ENCODE results near the gene KCNF1. TPM values are rescaled to one million over a fixed set of nuclear protein-coding genes. Genes with fewer than 3 reads are reported as not detected.

KCNF1 gene
- polyA plus RNA-seq, 1 donor from 2014 or later, result 11.4 TPM

DNA sequence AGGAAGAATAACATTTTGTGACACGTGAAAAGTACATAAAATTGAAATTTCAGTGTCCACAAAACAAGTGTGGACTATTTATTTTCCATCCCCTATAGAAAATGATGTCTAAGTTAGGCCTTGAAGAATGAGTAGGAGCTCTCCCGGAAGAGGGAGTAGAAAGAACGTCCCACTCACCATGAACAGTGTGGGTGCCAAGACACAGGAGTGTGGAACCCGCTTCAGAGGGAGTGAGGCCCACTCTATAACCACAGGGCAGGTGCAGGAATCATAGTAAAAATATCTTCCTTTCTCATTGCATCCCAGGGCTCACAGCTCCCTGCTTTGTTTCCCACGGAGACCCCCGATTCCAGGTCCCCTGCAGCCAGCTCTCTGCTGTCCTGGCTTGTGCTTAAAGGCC is 5.2 kb downstream of the KCNF1 start:
- H3K36me3 ChIP-seq (ENCODE audit: insufficient read depth, low read length), result peaks cover 9% of the 10 kb centered on the region
- no peak overlapping the region for H3K9ac ChIP-seq (ENCODE audit: low read length)
- H3K79me2 ChIP-seq (replicated peaks; ENCODE audit: insufficient read depth, low read length), result no peaks in the 10 kb centered on the region
- no peaks in the 10 kb centered on the region for H3F3A ChIP-seq (ENCODE audit: insufficient read depth, low read length, poor library complexity, severe bottlenecking)
- no peak overlapping the region for H3K4me2 ChIP-seq (ENCODE audit: low read length)
- H2AFZ ChIP-seq (ENCODE audit: low read depth, low read length), result no peak overlapping the region
- peaks cover 9% of the 10 kb centered on the region for H3K9me3 ChIP-seq (ENCODE audit: low read length)
- H3K4me3 ChIP-seq (ENCODE audit: low read length), result peak overlapping the region; percentile 64
- peaks cover 10% of the 10 kb centered on the region for H3K27me3 ChIP-seq (ENCODE audit: insufficient read depth, low read depth, low read length)
- H4K20me1 ChIP-seq (ENCODE audit: insufficient read depth), result no peaks in the 10 kb centered on the region
- no peak for TF ChIP-seq RAD21 (conservative IDR thresholded peaks at IDR 0.05)
- TF ChIP-seq TAF1 (IDR thresholded peaks at IDR 0.05; ENCODE audit: low read depth), result no peak
- TF ChIP-seq MXI1 (conservative IDR thresholded peaks at IDR 0.05; ENCODE audit: poor library complexity, severe bottlenecking), result no peak
- no peak for TF ChIP-seq EZH2 (IDR thresholded peaks at IDR 0.05; ENCODE audit: borderline replicate concordance, insufficient read depth, low read length, poor library complexity, severe bottlenecking)
- TF ChIP-seq SMC3 (conservative IDR thresholded peaks at IDR 0.05; ENCODE audit: poor library complexity), result no peak
- TF ChIP-seq POLR2AphosphoS5 (IDR thresholded peaks at IDR 0.05), result no peak
- TF ChIP-seq, protein P1, sequence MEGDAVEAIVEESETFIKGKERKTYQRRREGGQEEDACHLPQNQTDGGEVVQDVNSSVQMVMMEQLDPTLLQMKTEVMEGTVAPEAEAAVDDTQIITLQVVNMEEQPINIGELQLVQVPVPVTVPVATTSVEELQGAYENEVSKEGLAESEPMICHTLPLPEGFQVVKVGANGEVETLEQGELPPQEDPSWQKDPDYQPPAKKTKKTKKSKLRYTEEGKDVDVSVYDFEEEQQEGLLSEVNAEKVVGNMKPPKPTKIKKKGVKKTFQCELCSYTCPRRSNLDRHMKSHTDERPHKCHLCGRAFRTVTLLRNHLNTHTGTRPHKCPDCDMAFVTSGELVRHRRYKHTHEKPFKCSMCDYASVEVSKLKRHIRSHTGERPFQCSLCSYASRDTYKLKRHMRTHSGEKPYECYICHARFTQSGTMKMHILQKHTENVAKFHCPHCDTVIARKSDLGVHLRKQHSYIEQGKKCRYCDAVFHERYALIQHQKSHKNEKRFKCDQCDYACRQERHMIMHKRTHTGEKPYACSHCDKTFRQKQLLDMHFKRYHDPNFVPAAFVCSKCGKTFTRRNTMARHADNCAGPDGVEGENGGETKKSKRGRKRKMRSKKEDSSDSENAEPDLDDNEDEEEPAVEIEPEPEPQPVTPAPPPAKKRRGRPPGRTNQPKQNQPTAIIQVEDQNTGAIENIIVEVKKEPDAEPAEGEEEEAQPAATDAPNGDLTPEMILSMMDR (IDR thresholded peaks at IDR 0.05; ENCODE audit: poor library complexity, severe bottlenecking), result no peak
- TF ChIP-seq, protein P2, sequence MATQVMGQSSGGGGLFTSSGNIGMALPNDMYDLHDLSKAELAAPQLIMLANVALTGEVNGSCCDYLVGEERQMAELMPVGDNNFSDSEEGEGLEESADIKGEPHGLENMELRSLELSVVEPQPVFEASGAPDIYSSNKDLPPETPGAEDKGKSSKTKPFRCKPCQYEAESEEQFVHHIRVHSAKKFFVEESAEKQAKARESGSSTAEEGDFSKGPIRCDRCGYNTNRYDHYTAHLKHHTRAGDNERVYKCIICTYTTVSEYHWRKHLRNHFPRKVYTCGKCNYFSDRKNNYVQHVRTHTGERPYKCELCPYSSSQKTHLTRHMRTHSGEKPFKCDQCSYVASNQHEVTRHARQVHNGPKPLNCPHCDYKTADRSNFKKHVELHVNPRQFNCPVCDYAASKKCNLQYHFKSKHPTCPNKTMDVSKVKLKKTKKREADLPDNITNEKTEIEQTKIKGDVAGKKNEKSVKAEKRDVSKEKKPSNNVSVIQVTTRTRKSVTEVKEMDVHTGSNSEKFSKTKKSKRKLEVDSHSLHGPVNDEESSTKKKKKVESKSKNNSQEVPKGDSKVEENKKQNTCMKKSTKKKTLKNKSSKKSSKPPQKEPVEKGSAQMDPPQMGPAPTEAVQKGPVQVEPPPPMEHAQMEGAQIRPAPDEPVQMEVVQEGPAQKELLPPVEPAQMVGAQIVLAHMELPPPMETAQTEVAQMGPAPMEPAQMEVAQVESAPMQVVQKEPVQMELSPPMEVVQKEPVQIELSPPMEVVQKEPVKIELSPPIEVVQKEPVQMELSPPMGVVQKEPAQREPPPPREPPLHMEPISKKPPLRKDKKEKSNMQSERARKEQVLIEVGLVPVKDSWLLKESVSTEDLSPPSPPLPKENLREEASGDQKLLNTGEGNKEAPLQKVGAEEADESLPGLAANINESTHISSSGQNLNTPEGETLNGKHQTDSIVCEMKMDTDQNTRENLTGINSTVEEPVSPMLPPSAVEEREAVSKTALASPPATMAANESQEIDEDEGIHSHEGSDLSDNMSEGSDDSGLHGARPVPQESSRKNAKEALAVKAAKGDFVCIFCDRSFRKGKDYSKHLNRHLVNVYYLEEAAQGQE (IDR thresholded peaks at IDR 0.05; ENCODE audit: borderline replicate concordance), result no peak
- no peak for TF ChIP-seq EP300 (conservative IDR thresholded peaks at IDR 0.05; ENCODE audit: poor library complexity, severe bottlenecking)
- no peaks in the 10 kb centered on the region for H3K9me2 ChIP-seq (ENCODE audit: insufficient read depth, low read length)
- H3K27ac ChIP-seq (ENCODE audit: low read length), result no peak overlapping the region

DNA sequence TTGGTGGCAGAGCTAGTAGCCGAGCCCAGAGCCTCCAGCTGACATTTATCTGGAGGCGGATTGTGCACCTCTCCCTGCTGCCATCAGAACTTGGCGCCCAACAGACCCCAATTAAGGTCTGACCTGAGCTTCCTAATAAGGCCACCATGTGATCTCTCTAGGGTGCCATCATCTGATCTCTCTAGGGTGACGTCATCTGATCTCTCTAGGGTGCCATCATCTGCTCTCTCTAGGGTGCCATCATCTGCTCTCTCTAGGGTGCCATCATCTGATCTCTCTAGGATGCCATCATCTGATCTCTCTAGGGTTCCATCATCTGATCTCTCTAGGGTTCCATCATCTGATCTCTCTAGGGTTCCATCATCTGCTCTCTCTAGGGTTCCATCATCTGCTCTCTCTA is 6.2 kb downstream of the KCNF1 start:
- H3F3A ChIP-seq (ENCODE audit: insufficient read depth, low read length, poor library complexity, severe bottlenecking), result no peaks in the 10 kb centered on the region
- H3K9ac ChIP-seq (ENCODE audit: low read length), result no peak overlapping the region
- H3K27me3 ChIP-seq (ENCODE audit: insufficient read depth, low read depth, low read length), result peaks cover 4% of the 10 kb centered on the region
- H4K20me1 ChIP-seq (ENCODE audit: insufficient read depth), result no peaks in the 10 kb centered on the region
- H3K36me3 ChIP-seq (ENCODE audit: insufficient read depth, low read length), result peaks cover 8% of the 10 kb centered on the region
- H3K4me2 ChIP-seq (ENCODE audit: low read length), result no peak overlapping the region
- no peak overlapping the region for H2AFZ ChIP-seq (ENCODE audit: low read depth, low read length)
- peaks cover 5% of the 10 kb centered on the region for H3K9me3 ChIP-seq (ENCODE audit: low read length)
- H3K9me2 ChIP-seq (ENCODE audit: insufficient read depth, low read length), result no peaks in the 10 kb centered on the region
- TF ChIP-seq MXI1 (conservative IDR thresholded peaks at IDR 0.05; ENCODE audit: poor library complexity, severe bottlenecking) (no peak), POLR2AphosphoS5 (IDR thresholded peaks at IDR 0.05) (no peak), SMC3 (conservative IDR thresholded peaks at IDR 0.05; ENCODE audit: poor library complexity) (no peak), EZH2 (IDR thresholded peaks at IDR 0.05; ENCODE audit: borderline replicate concordance, insufficient read depth, low read length, poor library complexity, severe bottlenecking) (no peak), EP300 (conservative IDR thresholded peaks at IDR 0.05; ENCODE audit: poor library complexity, severe bottlenecking) (no peak), RAD21 (conservative IDR thresholded peaks at IDR 0.05) (no peak), TAF1 (IDR thresholded peaks at IDR 0.05; ENCODE audit: low read depth) (no peak)
- TF ChIP-seq, protein P1 (IDR thresholded peaks at IDR 0.05; ENCODE audit: poor library complexity, severe bottlenecking), result no peak
- TF ChIP-seq, protein P2 (IDR thresholded peaks at IDR 0.05; ENCODE audit: borderline replicate concordance), result no peak
- H3K79me2 ChIP-seq (replicated peaks; ENCODE audit: insufficient read depth, low read length), result no peaks in the 10 kb centered on the region
- H3K27ac ChIP-seq (ENCODE audit: low read length), result no peak overlapping the region
- no peak overlapping the region for H3K4me3 ChIP-seq (ENCODE audit: low read length)
